HFF-Myc (cell line): ENCODE data around the gene RAET1G.

Source experiments
- DNase-seq: peaks from one replicate; pipeline ENCODE4 v3.0.0-alpha.2; 2011; ENCODE audit warnings: low read depth; ENCODE audit errors: extremely low read depth
- H3K4me3 ChIP-seq: replicated peaks from 2 replicates; pipeline ENCODE4 v1.5.1; 2011; ENCODE audit warnings: low read depth, mild to moderate bottlenecking, control low read depth, low read length
- TF ChIP-seq, protein P1 (sequence below): IDR thresholded peaks from 2 replicates; pipeline ENCODE4 v1.5.1; 2012; ENCODE audit warnings: mild to moderate bottlenecking, low read depth, low read length, control low read depth; ENCODE audit errors: missing control alignments

Gene RAET1G

DNA sequence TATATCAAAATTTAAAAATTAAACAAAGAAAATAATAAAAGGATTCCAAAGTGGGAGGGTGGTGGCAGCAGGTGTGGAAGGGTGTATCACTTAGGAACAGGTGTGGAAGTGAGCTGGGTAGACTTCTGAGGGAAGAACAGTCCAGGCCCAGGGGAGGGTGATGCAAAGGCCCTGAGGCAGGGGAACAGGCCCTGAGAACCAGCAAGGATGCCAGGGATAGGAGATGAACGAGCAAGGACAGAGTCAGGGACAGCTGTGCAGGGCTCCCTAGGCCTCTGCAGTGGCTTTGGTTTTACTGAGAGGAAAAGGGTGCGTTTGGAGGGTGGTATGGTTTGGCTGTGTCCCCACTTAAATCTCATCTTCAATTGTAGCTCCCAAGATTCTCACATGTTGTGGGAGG, 15.6 kb downstream of the RAET1G start:
- TF ChIP-seq, protein P1, sequence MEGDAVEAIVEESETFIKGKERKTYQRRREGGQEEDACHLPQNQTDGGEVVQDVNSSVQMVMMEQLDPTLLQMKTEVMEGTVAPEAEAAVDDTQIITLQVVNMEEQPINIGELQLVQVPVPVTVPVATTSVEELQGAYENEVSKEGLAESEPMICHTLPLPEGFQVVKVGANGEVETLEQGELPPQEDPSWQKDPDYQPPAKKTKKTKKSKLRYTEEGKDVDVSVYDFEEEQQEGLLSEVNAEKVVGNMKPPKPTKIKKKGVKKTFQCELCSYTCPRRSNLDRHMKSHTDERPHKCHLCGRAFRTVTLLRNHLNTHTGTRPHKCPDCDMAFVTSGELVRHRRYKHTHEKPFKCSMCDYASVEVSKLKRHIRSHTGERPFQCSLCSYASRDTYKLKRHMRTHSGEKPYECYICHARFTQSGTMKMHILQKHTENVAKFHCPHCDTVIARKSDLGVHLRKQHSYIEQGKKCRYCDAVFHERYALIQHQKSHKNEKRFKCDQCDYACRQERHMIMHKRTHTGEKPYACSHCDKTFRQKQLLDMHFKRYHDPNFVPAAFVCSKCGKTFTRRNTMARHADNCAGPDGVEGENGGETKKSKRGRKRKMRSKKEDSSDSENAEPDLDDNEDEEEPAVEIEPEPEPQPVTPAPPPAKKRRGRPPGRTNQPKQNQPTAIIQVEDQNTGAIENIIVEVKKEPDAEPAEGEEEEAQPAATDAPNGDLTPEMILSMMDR, result no peak
- no peak overlapping the region for H3K4me3 ChIP-seq
- no peak for DNase-seq

DNA sequence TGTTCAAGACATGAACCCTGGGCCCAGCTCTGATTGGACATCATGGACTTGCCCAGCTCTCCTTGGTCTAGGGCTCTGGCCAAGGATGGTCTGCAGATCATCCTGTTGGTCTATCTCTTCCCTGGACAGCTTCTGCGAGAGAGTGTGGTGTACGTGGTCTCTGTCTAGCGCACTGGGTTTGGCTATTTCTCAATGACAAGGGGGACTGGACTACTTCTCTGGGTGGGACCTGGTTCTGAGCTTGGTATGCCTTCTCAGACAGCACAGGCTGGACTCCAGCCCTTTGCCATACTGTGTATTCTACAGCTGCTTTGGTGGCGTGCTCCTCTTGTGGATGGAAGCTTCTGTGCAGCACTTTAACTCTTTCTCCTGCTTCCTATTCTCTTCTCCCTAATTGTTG, 16.5 kb downstream of the RAET1G start:
- no peak overlapping the region for H3K4me3 ChIP-seq
- TF ChIP-seq, protein P1, result no peak
- no peak for DNase-seq

DNA sequence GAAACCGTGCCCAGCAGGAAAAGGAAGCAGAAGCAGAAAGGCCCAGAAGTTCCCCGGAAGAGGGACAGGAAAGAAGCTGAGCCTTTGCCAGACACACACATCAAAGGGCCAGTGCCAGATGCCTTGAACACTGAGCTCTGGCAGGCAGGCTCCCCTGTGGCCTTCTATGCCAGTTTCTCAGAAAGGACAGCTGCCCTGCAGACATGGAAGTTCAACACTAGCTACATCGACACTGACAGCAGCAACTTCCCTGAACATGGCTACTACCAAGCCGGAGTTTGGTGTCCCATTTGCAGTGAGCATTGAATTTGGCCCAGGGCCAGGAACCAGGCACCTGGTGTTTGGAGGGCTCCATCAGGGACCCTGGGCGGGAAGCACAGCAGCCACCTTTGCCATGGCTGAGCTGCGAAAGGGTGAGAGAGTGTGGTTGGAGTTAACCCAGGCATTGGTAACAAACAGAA, 17.0 kb downstream of the RAET1G start:
- no peak overlapping the region for H3K4me3 ChIP-seq
- TF ChIP-seq, protein P1, result no peak
- DNase-seq, result no peak

DNA sequence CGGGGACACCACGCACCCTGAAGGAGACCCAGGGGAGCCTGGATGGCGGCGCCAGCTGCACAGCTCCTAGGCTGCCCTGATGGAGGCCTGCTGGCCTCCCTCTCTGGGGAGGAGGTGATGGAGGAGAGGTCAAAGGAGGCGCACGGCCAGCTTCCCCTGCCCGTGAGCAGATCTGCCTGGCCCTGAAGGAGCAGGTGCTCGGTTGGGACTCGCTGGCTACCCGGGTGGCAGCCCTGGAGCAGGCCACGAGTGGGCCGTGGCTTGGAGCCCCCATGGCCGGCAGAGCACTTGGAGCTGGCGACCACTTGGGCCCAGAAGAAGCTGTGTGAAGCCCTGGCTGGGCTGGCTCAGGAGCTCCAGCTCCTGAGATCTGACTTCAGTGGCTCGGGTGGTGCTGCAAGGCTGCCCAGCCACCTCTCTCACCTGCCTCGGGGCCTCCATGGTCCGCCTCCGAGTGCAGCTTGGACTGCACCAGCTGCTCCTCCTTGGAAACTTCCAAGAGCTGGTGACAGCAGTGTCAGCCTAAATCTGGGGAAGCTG, 17.5 kb downstream of the RAET1G start:
- TF ChIP-seq, protein P1, result no peak
- H3K4me3 ChIP-seq, result no peak overlapping the region
- no peak for DNase-seq

DNA sequence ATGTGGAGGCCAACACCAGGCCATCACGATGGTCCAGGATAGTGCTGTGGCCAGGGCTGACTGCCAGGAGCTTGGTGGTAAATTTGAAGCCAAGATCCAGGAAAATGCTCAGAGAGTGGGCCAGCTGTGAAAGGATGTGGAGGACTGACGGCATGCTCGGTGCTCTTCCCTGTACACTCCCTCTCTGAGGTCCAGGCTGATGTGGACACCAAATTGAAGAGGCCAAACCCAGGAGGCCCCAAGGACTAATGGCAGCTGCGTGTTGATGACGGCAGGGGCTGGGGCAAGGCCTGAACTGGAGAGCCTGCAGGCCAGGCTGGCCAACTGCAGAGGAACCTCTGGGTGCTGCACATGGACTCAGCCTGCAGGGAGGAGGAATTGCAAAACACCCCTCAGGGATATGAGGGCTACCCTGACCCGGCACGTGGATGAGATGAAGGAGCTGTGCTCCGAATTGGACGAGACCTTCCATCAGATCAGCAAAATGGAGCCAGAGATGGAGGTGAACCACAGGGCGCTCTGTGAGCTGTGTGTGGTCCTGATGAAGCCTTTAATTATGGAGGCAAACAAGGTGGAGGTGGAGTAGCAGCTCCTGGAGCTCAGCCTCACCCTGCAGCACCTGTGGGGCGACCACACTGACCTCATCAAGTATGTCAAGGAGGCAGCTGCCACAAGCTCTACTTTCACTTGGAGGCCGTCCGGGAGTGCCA, 18.1 kb downstream of the RAET1G start:
- DNase-seq, result no peak
- TF ChIP-seq, protein P1, result no peak
- H3K4me3 ChIP-seq, result no peak overlapping the region

DNA sequence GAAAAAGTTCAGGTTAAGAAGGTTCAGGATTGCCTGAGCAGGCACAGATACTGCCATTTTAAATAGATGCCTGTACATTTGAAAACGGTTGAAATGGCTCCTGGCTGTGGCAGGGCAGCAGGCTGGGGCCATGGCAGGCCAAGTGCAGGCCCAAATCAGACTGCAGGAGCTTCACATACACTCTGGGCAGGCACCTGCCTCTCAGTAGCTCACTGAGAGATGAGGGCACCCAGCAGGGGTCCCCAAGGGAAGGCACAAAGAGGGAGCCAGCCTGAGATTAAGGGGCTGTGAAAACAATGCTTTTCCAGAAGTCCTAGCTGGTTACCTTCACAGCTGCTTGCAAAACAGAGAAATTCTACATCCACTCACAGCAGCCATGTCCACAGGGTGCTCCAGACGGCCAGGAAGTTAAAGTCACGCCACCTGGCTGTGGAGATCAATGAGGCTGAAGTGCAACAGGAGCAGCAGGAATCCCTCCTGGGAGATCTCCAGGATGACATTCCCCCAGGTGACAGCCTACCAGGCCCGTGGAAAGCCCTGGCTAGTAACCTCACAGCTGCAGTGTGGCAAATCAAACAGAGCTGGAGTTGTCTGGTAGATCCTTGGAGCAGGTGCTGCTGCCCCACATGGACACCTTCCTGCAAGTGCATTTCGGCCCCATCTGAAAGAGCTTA, 18.8 kb downstream of the RAET1G start:
- H3K4me3 ChIP-seq, result no peak overlapping the region
- TF ChIP-seq, protein P1, result no peak
- no peak for DNase-seq
